PC-9 (cell line): ENCODE results near the gene PDPK1. TPM values are rescaled to one million over a fixed set of nuclear protein-coding genes. Genes with fewer than 3 reads are reported as not detected.

Experiments
- BruUV-seq: library from RNA; stranded (reverse); fragments of 400-500 nt; replicated peaks from 2 replicates; lab custom pipeline; 2021; lab: Mats Ljungman, UMichigan
- CTCF ChIA-PET: fragments of 300-600 bp; sonication (Branson Sonifier 250); formaldehyde crosslinking; loops from one replicate; lab custom pipeline; 2022; ENCODE audit warnings: antibody characterized with exemption; lab: Charles Lee
- POLR2A ChIA-PET: fragments of 300-600 bp; sonication (Branson Sonifier 250); formaldehyde crosslinking; loops from one replicate; lab custom pipeline; 2022; ENCODE audit warnings: antibody characterized with exemption; ENCODE audit not compliant: unreplicated experiment; lab: Charles Lee
- DNase-seq, 2 experiments: peaks; one replicate each; pipeline versions ENCODE4 v3.0.0 to v3.0.0-alpha.2; 2015 to 2022; ENCODE audit warnings: mixed read lengths in 1 of 2
- H2AFZ ChIP-seq: fragments of 200-600 bp; sonication (generic); 2 replicates; pipeline ENCODE4 v1.8.1; 2017; ENCODE audit warnings: antibody characterized with exemption
- H3F3A ChIP-seq: fragments of 200-600 bp; sonication (generic); 2 replicates; pipeline ENCODE4 v1.8.1; 2017; ENCODE audit warnings: antibody characterized with exemption, mild to moderate bottlenecking, low read depth; ENCODE audit not compliant: insufficient read depth
- H3K27ac ChIP-seq: fragments of 200-600 bp; sonication (generic); 2 replicates; pipeline ENCODE4 v1.6.1; 2016; ENCODE audit warnings: mixed run types
- H3K27me3 ChIP-seq: fragments of 200-600 bp; sonication (generic); 2 replicates; pipeline ENCODE4 v1.6.1; 2016; ENCODE audit warnings: low read depth, mixed run types; ENCODE audit not compliant: insufficient read depth
- H3K36me3 ChIP-seq: fragments of 200-600 bp; sonication (generic); 2 replicates; pipeline ENCODE4 v1.6.1; 2016; ENCODE audit warnings: low read depth, mixed run types
- H3K4me1 ChIP-seq: fragments of 200-600 bp; sonication (generic); replicated peaks from 2 replicates; pipeline ENCODE4 v1.6.1; 2016; ENCODE audit warnings: mixed run types; ENCODE audit not compliant: insufficient read depth
- H3K4me2 ChIP-seq: fragments of 200-600 bp; sonication (generic); 2 replicates; pipeline ENCODE4 v1.6.1; 2017; ENCODE audit warnings: mixed run types
- H3K4me3 ChIP-seq: fragments of 200-600 bp; sonication (generic); 2 replicates; pipeline ENCODE4 v1.6.1; 2016; ENCODE audit warnings: mixed run types
- H3K79me2 ChIP-seq: fragments of 200-600 bp; sonication (generic); 2 replicates; pipeline ENCODE4 v1.6.1; 2017; ENCODE audit warnings: low read depth, mixed run types
- H3K9me2 ChIP-seq: fragments of 200-600 bp; sonication (generic); 2 replicates; pipeline ENCODE4 v1.8.1; 2017; ENCODE audit warnings: mild to moderate bottlenecking; ENCODE audit not compliant: insufficient read depth
- H3K9me3 ChIP-seq: fragments of 200-600 bp; sonication (generic); 2 replicates; pipeline ENCODE4 v1.8.1; 2016; ENCODE audit warnings: low read depth; ENCODE audit not compliant: insufficient read depth
- H4K20me1 ChIP-seq: fragments of 200-600 bp; sonication (generic); 2 replicates; pipeline ENCODE4 v1.8.1; 2017; ENCODE audit not compliant: insufficient read depth
- EZH2 ChIP-seq: fragments of 200-600 bp; sonication (generic); IDR thresholded peaks from 2 replicates; pipeline ENCODE4 v1.8.0; 2017; ENCODE audit warnings: antibody characterized with exemption, low read depth
- intact Hi-C: fragments of 100-400 bp; cut with micrococcal nuclease; formaldehyde crosslinking; loops from one replicate; pipeline ENCODE4 v1.10.0; 2022; ENCODE audit not compliant: unreplicated experiment
- total RNA-seq: library from RNA; stranded (reverse); gene quantifications from 2 replicates; pipeline ENCODE4 v1.2.3, GENCODE V29; 2021
- TF ChIP-seq, protein P1 (sequence below): fragments of 200-600 bp; sonication (generic); conservative IDR thresholded peaks from 2 replicates; pipeline ENCODE4 v1.6.1; 2017; ENCODE audit warnings: mixed run types, antibody characterized with exemption, mild to moderate bottlenecking, moderate library complexity

The PDPK1 gene
- total RNA-seq, 1 experiment from 2014 or later: 46.8 TPM

DNA sequence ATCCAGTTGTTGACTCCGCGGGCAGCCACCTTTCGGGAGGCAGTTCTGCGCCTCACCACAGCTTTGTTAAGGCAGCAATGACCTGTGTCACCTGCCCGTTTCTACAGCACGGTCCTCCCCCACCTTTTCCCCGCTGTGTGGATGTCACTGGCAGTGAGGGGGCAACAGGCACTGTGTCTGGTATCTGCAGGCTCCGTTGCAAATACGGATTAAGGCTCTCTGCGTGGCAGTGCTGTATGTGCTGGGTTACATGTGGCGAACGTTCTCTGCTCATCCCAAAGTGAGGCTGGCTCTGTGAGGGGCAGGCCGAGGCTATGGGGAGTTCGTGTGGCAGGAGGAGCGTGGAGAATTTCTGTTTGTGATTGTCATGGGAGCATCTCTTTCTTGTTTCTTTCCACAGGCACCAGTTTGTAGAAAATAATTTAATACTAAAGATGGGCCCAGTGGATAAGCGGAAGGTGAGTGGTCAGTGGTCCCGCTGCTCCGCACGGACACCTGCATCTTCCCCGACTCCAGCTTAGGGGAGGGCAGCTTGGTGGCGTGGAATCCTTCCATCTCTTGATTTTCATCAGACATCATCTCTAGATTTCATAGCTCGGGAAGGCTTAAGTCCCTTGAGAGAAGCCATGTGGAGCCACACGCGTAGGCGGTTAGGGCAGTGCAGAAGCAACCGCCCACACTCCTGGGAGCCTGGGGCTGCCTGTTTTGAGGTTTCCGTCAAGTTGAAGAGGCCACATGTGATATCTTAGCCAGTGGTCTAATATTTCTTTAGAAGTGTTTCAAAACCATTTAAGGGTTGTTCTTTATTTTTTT is 57.8 kb downstream of the PDPK1 start:
- ChIA-PET CTCF (no interaction called here), POLR2A (no interaction called here)
- no peak for DNase-seq
- H3K4me3 ChIP-seq: no peak overlapping the region
- no peak overlapping the region for H3K27ac ChIP-seq
- intact Hi-C loops: no loop called here
- no TSS peak for BruUV-seq
- H3F3A ChIP-seq: no peaks in the 10 kb centered on the region; the same call in 1 of the 2 replicates
- no peaks in the 10 kb centered on the region for H3K4me1 ChIP-seq
- no peaks in the 10 kb centered on the region for H3K27me3 ChIP-seq
- H3K9me3 ChIP-seq: no peaks in the 10 kb centered on the region
- H3K36me3 ChIP-seq: no peaks in the 10 kb centered on the region
- TF ChIP-seq, protein P1, sequence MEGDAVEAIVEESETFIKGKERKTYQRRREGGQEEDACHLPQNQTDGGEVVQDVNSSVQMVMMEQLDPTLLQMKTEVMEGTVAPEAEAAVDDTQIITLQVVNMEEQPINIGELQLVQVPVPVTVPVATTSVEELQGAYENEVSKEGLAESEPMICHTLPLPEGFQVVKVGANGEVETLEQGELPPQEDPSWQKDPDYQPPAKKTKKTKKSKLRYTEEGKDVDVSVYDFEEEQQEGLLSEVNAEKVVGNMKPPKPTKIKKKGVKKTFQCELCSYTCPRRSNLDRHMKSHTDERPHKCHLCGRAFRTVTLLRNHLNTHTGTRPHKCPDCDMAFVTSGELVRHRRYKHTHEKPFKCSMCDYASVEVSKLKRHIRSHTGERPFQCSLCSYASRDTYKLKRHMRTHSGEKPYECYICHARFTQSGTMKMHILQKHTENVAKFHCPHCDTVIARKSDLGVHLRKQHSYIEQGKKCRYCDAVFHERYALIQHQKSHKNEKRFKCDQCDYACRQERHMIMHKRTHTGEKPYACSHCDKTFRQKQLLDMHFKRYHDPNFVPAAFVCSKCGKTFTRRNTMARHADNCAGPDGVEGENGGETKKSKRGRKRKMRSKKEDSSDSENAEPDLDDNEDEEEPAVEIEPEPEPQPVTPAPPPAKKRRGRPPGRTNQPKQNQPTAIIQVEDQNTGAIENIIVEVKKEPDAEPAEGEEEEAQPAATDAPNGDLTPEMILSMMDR: no peak
- TF ChIP-seq EZH2: no peak
- H3K9me2 ChIP-seq: no peaks in the 10 kb centered on the region
- H2AFZ ChIP-seq: no peak overlapping the region
- no peak overlapping the region for H3K4me2 ChIP-seq
- H3K79me2 ChIP-seq: no peaks in the 10 kb centered on the region
- no peaks in the 10 kb centered on the region; the same call in 1 of the 2 replicates for H4K20me1 ChIP-seq

DNA sequence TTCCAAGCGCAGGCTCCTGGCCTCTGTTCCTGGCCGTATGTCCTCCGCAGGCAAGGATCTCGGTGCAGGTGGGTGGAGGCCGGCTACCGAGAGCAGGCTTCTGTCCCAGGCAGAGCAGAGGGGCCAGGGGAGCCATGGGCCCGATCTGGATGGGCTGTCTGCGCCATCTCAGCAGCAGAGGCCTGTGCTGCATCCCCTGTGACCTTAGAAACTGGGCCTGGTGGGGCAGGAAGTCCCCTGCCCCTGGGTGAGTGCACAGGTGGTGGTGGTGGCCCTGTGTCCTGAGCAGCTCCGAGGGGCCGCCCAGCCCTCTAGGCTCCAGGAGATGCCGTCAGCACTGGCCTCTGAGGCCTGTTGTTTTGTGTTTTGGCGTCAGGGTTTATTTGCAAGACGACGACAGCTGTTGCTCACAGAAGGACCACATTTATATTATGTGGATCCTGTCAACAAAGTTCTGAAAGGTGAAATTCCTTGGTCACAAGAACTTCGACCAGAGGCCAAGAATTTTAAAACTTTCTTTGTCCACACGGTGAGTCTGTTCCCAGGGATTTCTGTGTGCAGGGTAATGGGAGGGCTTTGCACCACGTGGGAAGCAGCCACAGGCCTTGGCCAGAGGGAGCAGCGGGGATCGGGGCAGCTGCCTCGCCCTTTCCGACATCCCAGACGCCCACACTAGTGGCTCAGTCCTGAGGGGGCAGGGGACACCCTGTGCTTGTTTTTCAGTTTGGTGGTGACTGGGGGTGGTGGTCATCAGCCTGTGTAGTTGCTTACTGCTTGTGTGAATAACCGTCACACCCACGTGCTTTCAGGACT is 59.1 kb downstream of the PDPK1 start:
- no peak overlapping the region for H3K4me2 ChIP-seq
- POLR2A ChIA-PET: interaction anchor here (0.6 kb wide), 1 partner anchor 453 kb away, joined by 6 read pairs; no protein-coding TSS in a partner anchor
- no peaks in the 10 kb centered on the region for H3K9me3 ChIP-seq
- no TSS peak for BruUV-seq
- no peak for DNase-seq
- H3K4me3 ChIP-seq: no peak overlapping the region
- H3K27me3 ChIP-seq: no peaks in the 10 kb centered on the region
- no peaks in the 10 kb centered on the region for H3K4me1 ChIP-seq
- no peaks in the 10 kb centered on the region for H3K9me2 ChIP-seq
- TF ChIP-seq, protein P1: no peak
- TF ChIP-seq EZH2: no peak
- no peaks in the 10 kb centered on the region for H3K79me2 ChIP-seq
- CTCF ChIA-PET: no interaction called here
- H4K20me1 ChIP-seq: no peaks in the 10 kb centered on the region; the same call in 1 of the 2 replicates
- H3K36me3 ChIP-seq: no peaks in the 10 kb centered on the region
- H3K27ac ChIP-seq: no peak overlapping the region
- intact Hi-C loops: no loop called here
- H2AFZ ChIP-seq: no peak overlapping the region
- no peaks in the 10 kb centered on the region; the same call in 1 of the 2 replicates for H3F3A ChIP-seq

DNA sequence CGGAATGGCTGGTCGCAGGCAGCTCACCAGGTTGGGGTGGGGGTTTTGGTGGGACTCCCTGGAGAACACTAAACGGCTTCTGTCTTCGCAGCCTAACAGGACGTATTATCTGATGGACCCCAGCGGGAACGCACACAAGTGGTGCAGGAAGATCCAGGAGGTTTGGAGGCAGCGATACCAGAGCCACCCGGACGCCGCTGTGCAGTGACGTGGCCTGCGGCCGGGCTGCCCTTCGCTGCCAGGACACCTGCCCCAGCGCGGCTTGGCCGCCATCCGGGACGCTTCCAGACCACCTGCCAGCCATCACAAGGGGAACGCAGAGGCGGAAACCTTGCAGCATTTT is 59.7 kb downstream of the PDPK1 start:
- Histone ChIP-seq H3K79me2 (no peaks in the 10 kb centered on the region), H3K4me2 (no peak overlapping the region), H3K4me3 (no peak overlapping the region), H3K4me1 (no peaks in the 10 kb centered on the region; the same call in 1 of the 2 replicates), H4K20me1 (no peaks in the 10 kb centered on the region; the same call in 1 of the 2 replicates), H3F3A (peaks cover 3% of the 10 kb centered on the region; the same call in 1 of the 2 replicates), H3K27ac (no peak overlapping the region), H3K9me3 (no peaks in the 10 kb centered on the region), H3K36me3 (no peaks in the 10 kb centered on the region), H3K9me2 (no peaks in the 10 kb centered on the region), H3K27me3 (no peaks in the 10 kb centered on the region), H2AFZ (no peak overlapping the region)
- ChIA-PET CTCF (no interaction called here), POLR2A (no interaction called here)
- no peak for DNase-seq
- intact Hi-C loops: no loop called here
- no TSS peak for BruUV-seq
- TF ChIP-seq, protein P1: no peak
- no peak for TF ChIP-seq EZH2
